Measurements from ENCODE around the gene ARFGEF2. TPM values are rescaled to one million over a fixed set of nuclear protein-coding genes. Genes with fewer than 3 reads are reported as not detected.

Gene ARFGEF2
- total and polyA plus RNA-seq, 2 of the 4 experiments (the other 2 are of a cell fraction): 10.3 to 39.1 TPM

- Histone ChIP-seq H2BK15ac (ENCODE audit: low read depth, low read length) (no peak overlapping the region), H3K9me1 (ENCODE audit: insufficient read depth, low read length) (peaks cover 14% of the 10 kb centered on the region), H3K14ac (replicated peaks; ENCODE audit: low read depth, low read length) (no peak overlapping the region), H3K56ac (ENCODE audit: extremely low read depth, insufficient read depth, low read length) (no peak overlapping the region), H3K9me3 (ENCODE audit: control insufficient read depth, insufficient read depth, low read length) (no peaks in the 10 kb centered on the region), H2BK120ac (ENCODE audit: low read depth, low read length) (no peak overlapping the region), H3K4me3 (ENCODE audit: insufficient read depth, low read depth, low read length) (no peak overlapping the region), H2BK5ac (ENCODE audit: low read depth, low read length, poor library complexity, severe bottlenecking) (no peak overlapping the region), H4K20me1 (ENCODE audit: insufficient read depth, low read length) (peaks cover 5% of the 10 kb centered on the region; the same call in 1 of the 2 replicates), H3K9ac (ENCODE audit: low read depth, low read length) (no peak overlapping the region), H4K91ac (ENCODE audit: insufficient read depth, low read depth, low read length) (no peak overlapping the region), H3K79me1 (ENCODE audit: low read depth in 1 of 2, low read length in 2 of 2) (peaks cover 5 to 29% of the 10 kb centered on the region in 2 experiments; a peak in 3 of 4 replicates), H3K4me2 (ENCODE audit: low read depth, low read length) (no peak overlapping the region), H3K36me3 (ENCODE audit: control insufficient read depth, insufficient read depth, low read length) (peaks cover 14% of the 10 kb centered on the region), H3K23ac (ENCODE audit: low read depth, low read length) (no peak overlapping the region), H2AK5ac (ENCODE audit: low read depth, low read length) (no peak overlapping the region), H3K4me1 (ENCODE audit: control insufficient read depth, insufficient read depth, low read length) (peaks cover 17% of the 10 kb centered on the region), H3K27me3 (ENCODE audit: control insufficient read depth, insufficient read depth, low read length) (no peaks in the 10 kb centered on the region), H3K18ac (ENCODE audit: low read depth, low read length) (no peak overlapping the region), H2BK20ac (ENCODE audit: low read depth, low read length) (no peak overlapping the region), H2AFZ (replicated peaks; ENCODE audit: low read length, poor library complexity) (no peak overlapping the region), H2AK9ac (replicated peaks; ENCODE audit: low read depth, low read length, poor library complexity) (no peak overlapping the region), H4K5ac (ENCODE audit: low read depth, low read length) (no peak overlapping the region), H4K8ac (ENCODE audit: low read depth in 2 of 2, low read length in 2 of 2) (no peak overlapping the region), H3K27ac (ENCODE audit: insufficient read depth, low read length) (no peak overlapping the region), H3K4ac (ENCODE audit: low read depth, low read length) (no peak overlapping the region)
- DNase-seq (no peak), ATAC-seq (ENCODE audit: low read depth) (no peak)
- POLR2A ChIA-PET (ENCODE audit: unreplicated experiment): no interaction called here
- intact Hi-C loops (cut with micrococcal nuclease): no loop called here
- TF ChIP-seq MAFK (IDR thresholded peaks at IDR 0.05; ENCODE audit: low read depth, low read length) (no peak), RFX5 (IDR thresholded peaks at IDR 0.05; ENCODE audit: low read depth, low read length) (no peak), CHD1 (IDR thresholded peaks at IDR 0.05; ENCODE audit: low read depth, low read length) (no peak), NFE2L2 (IDR thresholded peaks at IDR 0.05; ENCODE audit: low read depth, low read length) (no peak), ELK1 (IDR thresholded peaks at IDR 0.05; ENCODE audit: borderline replicate concordance, low read depth, low read length) (no peak), CEBPB (IDR thresholded peaks at IDR 0.05; ENCODE audit: low read depth, low read length) (no peak), BHLHE40 (IDR thresholded peaks at IDR 0.05; ENCODE audit: low read depth, low read length) (no peak), USF2 (IDR thresholded peaks at IDR 0.05; ENCODE audit: low read depth, low read length) (no peak), RCOR1 (IDR thresholded peaks at IDR 0.05; ENCODE audit: insufficient replicate concordance, low read length) (no peak), RAD21 (IDR thresholded peaks at IDR 0.05; ENCODE audit: low read length) (no peak), MXI1 (IDR thresholded peaks at IDR 0.05; ENCODE audit: borderline replicate concordance, low read depth, low read length) (no peak), POLR2A (IDR thresholded peaks at IDR 0.05; ENCODE audit: low read depth, low read length) (no peak), CTCF (conservative IDR thresholded peaks at IDR 0.05; ENCODE audit: low read depth, low read length) (no peak), FOS (IDR thresholded peaks at IDR 0.05; ENCODE audit: low read depth, low read length) (no peak), MAZ (IDR thresholded peaks at IDR 0.05; ENCODE audit: borderline replicate concordance, low read depth, low read length) (no peak), SMC3 (IDR thresholded peaks at IDR 0.05; ENCODE audit: low read depth, low read length) (no peak)
- no CpG with 5 or more reads among the region's 4 CpGs for WGBS, 2 experiments (ENCODE audit: extremely low coverage in 2 of 2, insufficient read length in 1 of 2)
- in situ Hi-C loops (cut with MboI; ENCODE audit: low sequenced_read_pairs): no loop called here
- dilution Hi-C loops (cut with HindIII; ENCODE audit: low sequenced_read_pairs, unreplicated experiment): no loop called here
- CTCF ChIA-PET: no interaction called here
- BruUV-seq (replicated peaks): no TSS peak
These were observed 40.9 kb downstream of the ARFGEF2 start for GRCh38 chr20:48962421-48962820.

Data from IMR-90 (cell line).